ENCODE measurements around the gene LNX1.

Gene LNX1

DNA sequence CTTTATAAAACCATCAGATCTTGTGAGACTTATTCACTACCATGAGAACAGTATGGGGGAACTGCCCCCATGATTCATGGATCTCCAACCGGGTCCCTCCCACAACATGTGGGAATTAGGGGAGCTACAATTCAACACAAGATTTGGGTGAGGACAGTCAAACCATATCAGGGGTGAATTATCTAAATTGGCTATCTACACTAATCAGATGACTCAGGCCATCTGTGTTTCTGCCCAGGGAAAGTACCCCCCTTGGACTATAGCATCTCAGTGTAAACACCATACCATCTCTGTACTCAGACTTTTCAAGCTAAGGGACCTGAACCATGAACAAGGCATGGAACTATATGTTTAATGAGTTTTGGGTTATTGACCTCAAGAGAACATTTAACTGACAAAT, 76.8 kb downstream of the LNX1 start:
- TF ChIP-seq EGR1 (IDR thresholded peaks at IDR 0.05) (no peak), USF1 (IDR thresholded peaks at IDR 0.05) (no peak), MAX (IDR thresholded peaks at IDR 0.05) (no peak), FOXM1 (IDR thresholded peaks at IDR 0.05; ENCODE audit: borderline replicate concordance, low read depth) (no peak), CREB1 (IDR thresholded peaks at IDR 0.05; ENCODE audit: low read depth) (no peak), YY1 (IDR thresholded peaks at IDR 0.05; ENCODE audit: low read depth) (no peak), EP300 (IDR thresholded peaks at IDR 0.05; ENCODE audit: borderline replicate concordance) (no peak), ZBTB7A (IDR thresholded peaks at IDR 0.05; ENCODE audit: low read depth) (no peak), NFIC (IDR thresholded peaks at IDR 0.05) (no peak), TCF12 (IDR thresholded peaks at IDR 0.05; ENCODE audit: low read depth) (no peak), TAF1 (IDR thresholded peaks at IDR 0.05; ENCODE audit: low read depth) (no peak), REST (IDR thresholded peaks at IDR 0.05; ENCODE audit: low read depth) (no peak), RAD21 (IDR thresholded peaks at IDR 0.05; ENCODE audit: low read depth) (no peak), TEAD4 (IDR thresholded peaks at IDR 0.05) (no peak), CEBPB (IDR thresholded peaks at IDR 0.05) (no peak)

DNA sequence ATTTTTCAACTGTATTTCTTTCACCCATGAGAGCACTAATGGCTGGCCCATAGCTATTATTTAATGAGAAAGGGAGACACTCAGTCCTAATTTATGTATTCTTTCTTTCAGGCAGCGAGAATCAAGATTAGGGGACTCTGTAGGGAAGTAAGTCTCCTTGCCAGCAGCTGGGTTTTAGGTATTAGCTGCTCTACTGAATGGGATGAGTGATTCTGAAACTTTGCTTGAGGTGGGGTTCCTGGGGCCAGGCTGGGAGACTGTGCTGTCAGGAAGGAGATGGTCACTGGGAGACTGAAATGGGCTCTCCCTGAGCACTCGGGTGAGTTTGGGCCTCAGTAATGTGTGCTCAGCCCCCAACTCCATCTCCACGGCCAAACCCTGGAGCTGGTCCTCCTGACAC, 78.7 kb downstream of the LNX1 start:
- TF ChIP-seq MAX (IDR thresholded peaks at IDR 0.05) (no peak), EP300 (IDR thresholded peaks at IDR 0.05; ENCODE audit: borderline replicate concordance) (no peak), TAF1 (IDR thresholded peaks at IDR 0.05; ENCODE audit: low read depth) (no peak), REST (IDR thresholded peaks at IDR 0.05; ENCODE audit: low read depth) (no peak), USF1 (IDR thresholded peaks at IDR 0.05) (no peak)

DNA sequence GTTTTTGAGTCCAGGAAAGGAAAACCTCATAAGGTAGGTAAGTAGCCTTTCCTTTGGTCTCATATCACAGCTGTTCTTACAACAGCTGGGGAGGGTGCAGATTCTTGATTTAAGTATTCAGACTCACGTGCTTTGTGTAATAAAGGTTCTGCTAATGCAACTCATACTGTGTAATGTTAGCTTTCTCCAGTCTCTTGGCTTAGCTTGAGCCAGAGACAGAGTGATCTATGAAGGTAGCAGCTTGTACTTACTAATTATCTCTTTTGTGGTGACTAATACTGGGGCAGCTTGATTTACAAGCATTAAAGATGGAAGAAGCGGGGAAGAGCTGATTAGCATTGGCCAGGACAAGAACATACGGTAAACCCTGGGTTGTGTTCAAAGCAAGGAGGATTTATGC, 80.3 kb downstream of the LNX1 start:
- TF ChIP-seq NFIC (IDR thresholded peaks at IDR 0.05) = no peak
- TF ChIP-seq USF1 (IDR thresholded peaks at IDR 0.05) = no peak
- TF ChIP-seq ZBTB7A (IDR thresholded peaks at IDR 0.05; ENCODE audit: low read depth) = no peak
- TF ChIP-seq FOXM1 (IDR thresholded peaks at IDR 0.05; ENCODE audit: borderline replicate concordance, low read depth) = no peak
- no peak for TF ChIP-seq TEAD4 (IDR thresholded peaks at IDR 0.05)
- TF ChIP-seq CEBPB (IDR thresholded peaks at IDR 0.05) = no peak
- TF ChIP-seq EGR1 (IDR thresholded peaks at IDR 0.05) = no peak
- TF ChIP-seq RAD21 (IDR thresholded peaks at IDR 0.05; ENCODE audit: low read depth) = no peak
- TF ChIP-seq YY1 (IDR thresholded peaks at IDR 0.05; ENCODE audit: low read depth) = no peak

GRCh38 chr4:53510321-53510720, 81.0 kb downstream of the LNX1 start:
- no peak for TF ChIP-seq TCF12 (IDR thresholded peaks at IDR 0.05; ENCODE audit: low read depth)
- no peak for TF ChIP-seq CREB1 (IDR thresholded peaks at IDR 0.05; ENCODE audit: low read depth)
- no peak for TF ChIP-seq RAD21 (IDR thresholded peaks at IDR 0.05; ENCODE audit: low read depth)
- no peak for TF ChIP-seq MAX (IDR thresholded peaks at IDR 0.05)
- no peak for TF ChIP-seq NFIC (IDR thresholded peaks at IDR 0.05)
- TF ChIP-seq TEAD4 (IDR thresholded peaks at IDR 0.05) = no peak
- TF ChIP-seq CEBPB (IDR thresholded peaks at IDR 0.05) = no peak
- no peak for TF ChIP-seq TAF1 (IDR thresholded peaks at IDR 0.05; ENCODE audit: low read depth)
- no peak for TF ChIP-seq FOXM1 (IDR thresholded peaks at IDR 0.05; ENCODE audit: borderline replicate concordance, low read depth)
- TF ChIP-seq USF1 (IDR thresholded peaks at IDR 0.05) = no peak
- no peak for TF ChIP-seq ZBTB7A (IDR thresholded peaks at IDR 0.05; ENCODE audit: low read depth)
- no peak for TF ChIP-seq REST (IDR thresholded peaks at IDR 0.05; ENCODE audit: low read depth)

Data from Ishikawa (cell line).